IMR-90 (cell line): ENCODE measurements around the gene XPC. TPM values are rescaled to one million over a fixed set of nuclear protein-coding genes. Genes with fewer than 3 reads are reported as not detected.

Source experiments
- ATAC-seq: fragments of 200-7000 bp; cut with Tn5 transposase; 2 replicates; pipeline ENCODE4 v1.9.1; 2020; ENCODE audit warnings: low read depth, mild to moderate bottlenecking, moderate library complexity
- BruUV-seq: library from RNA; stranded (reverse); fragments of 400-500 nt; replicated peaks from 2 replicates; lab custom pipeline; 2021; lab: Mats Ljungman, UMichigan
- CTCF ChIA-PET: fragments of 300-600 bp; formaldehyde crosslinking; extraction: SDS; loops from one replicate; lab custom pipeline; 2021; ENCODE audit warnings: antibody characterized with exemption; lab: Yijun Ruan, JAX
- POLR2A ChIA-PET: fragments of 300-600 bp; sonication (Branson Sonifier 250); formaldehyde crosslinking; loops from one replicate; lab custom pipeline; 2022; ENCODE audit warnings: antibody characterized with exemption; ENCODE audit not compliant: unreplicated experiment; lab: Charles Lee
- DNase-seq: peaks from one replicate; pipeline ENCODE4 v3.0.0; 2013
- H2AFZ ChIP-seq: replicated peaks from 2 replicates; pipeline ENCODE3; 2013; ENCODE audit warnings: low read length, mild to moderate bottlenecking; ENCODE audit not compliant: poor library complexity
- H2AK5ac ChIP-seq: 2 replicates; pipeline ENCODE4 v1.6.1; 2013; ENCODE audit warnings: low read depth, low read length, inconsistent platforms
- H2AK9ac ChIP-seq: replicated peaks from 2 replicates; pipeline ENCODE3; 2013; ENCODE audit warnings: mild to moderate bottlenecking, low read depth, low read length, moderate library complexity; ENCODE audit not compliant: poor library complexity
- H2BK120ac ChIP-seq: 2 replicates; pipeline ENCODE4 v1.6.1; 2013; ENCODE audit warnings: low read depth, low read length, inconsistent platforms
- H2BK15ac ChIP-seq: 3 replicates; pipeline ENCODE4 v1.6.1; 2013; ENCODE audit warnings: low read depth, low read length, inconsistent platforms
- H2BK20ac ChIP-seq: 2 replicates; pipeline ENCODE4 v1.6.1; 2013; ENCODE audit warnings: low read depth, mild to moderate bottlenecking, inconsistent platforms, low read length, moderate library complexity
- H2BK5ac ChIP-seq: 2 replicates; pipeline ENCODE4 v1.6.1; 2013; ENCODE audit warnings: mild to moderate bottlenecking, low read depth, low read length, inconsistent platforms; ENCODE audit not compliant: poor library complexity, severe bottlenecking
- H3K14ac ChIP-seq: replicated peaks from 2 replicates; pipeline ENCODE4 v1.6.1; 2013; ENCODE audit warnings: low read depth, low read length, inconsistent platforms
- H3K18ac ChIP-seq: 2 replicates; pipeline ENCODE4 v1.6.1; 2013; ENCODE audit warnings: low read depth, low read length, control low read depth
- H3K23ac ChIP-seq: 2 replicates; pipeline ENCODE4 v1.6.1; 2013; ENCODE audit warnings: low read depth, low read length, inconsistent platforms
- H3K27ac ChIP-seq: 2 replicates; pipeline ENCODE4 v1.5.1; 2013; ENCODE audit warnings: mild to moderate bottlenecking, control low read depth, low read length; ENCODE audit not compliant: insufficient read depth
- H3K27me3 ChIP-seq: 2 replicates; pipeline ENCODE4 v1.6.1; 2013; ENCODE audit warnings: low read length; ENCODE audit not compliant: control insufficient read depth, insufficient read depth
- H3K36me3 ChIP-seq: 2 replicates; pipeline ENCODE4 v1.6.1; 2013; ENCODE audit warnings: low read length, mixed read lengths; ENCODE audit not compliant: control insufficient read depth, insufficient read depth
- H3K4ac ChIP-seq: 2 replicates; pipeline ENCODE4 v1.6.1; 2013; ENCODE audit warnings: low read depth, low read length, inconsistent platforms
- H3K4me1 ChIP-seq: 2 replicates; pipeline ENCODE4 v1.6.1; 2013; ENCODE audit warnings: low read length, mixed read lengths; ENCODE audit not compliant: control insufficient read depth, insufficient read depth
- H3K4me2 ChIP-seq: 2 replicates; pipeline ENCODE4 v1.6.1; 2013; ENCODE audit warnings: low read depth, mild to moderate bottlenecking, control low read depth, low read length, moderate library complexity
- H3K4me3 ChIP-seq: 2 replicates; pipeline ENCODE4 v1.5.1; 2013; ENCODE audit warnings: low read depth, mild to moderate bottlenecking, control low read depth, low read length, moderate library complexity; ENCODE audit not compliant: insufficient read depth
- H3K56ac ChIP-seq: 2 replicates; pipeline ENCODE4 v1.6.1; 2013; ENCODE audit warnings: low read length, inconsistent platforms; ENCODE audit not compliant: insufficient read depth; ENCODE audit errors: extremely low read depth
- H3K79me1 ChIP-seq, 2 experiments: 2 replicates each; pipeline ENCODE4 v1.6.1; 2013; ENCODE audit warnings: low read length in 2 of 2, inconsistent platforms in 1 of 2, low read depth in 1 of 2
- H3K9ac ChIP-seq: 2 replicates; pipeline ENCODE4 v1.6.1; 2013; ENCODE audit warnings: low read depth, low read length, control low read depth
- H3K9me1 ChIP-seq: 2 replicates; pipeline ENCODE4 v1.6.1; 2013; ENCODE audit warnings: low read length, inconsistent platforms; ENCODE audit not compliant: insufficient read depth
- H3K9me3 ChIP-seq: 2 replicates; pipeline ENCODE4 v1.6.1; 2013; ENCODE audit warnings: low read length; ENCODE audit not compliant: control insufficient read depth, insufficient read depth
- H4K20me1 ChIP-seq: 2 replicates; pipeline ENCODE4 v1.6.1; 2013; ENCODE audit warnings: low read length, inconsistent platforms; ENCODE audit not compliant: insufficient read depth
- H4K5ac ChIP-seq: 2 replicates; pipeline ENCODE4 v1.6.1; 2013; ENCODE audit warnings: mild to moderate bottlenecking, low read depth, low read length, control low read depth
- H4K8ac ChIP-seq, 2 experiments: 2 replicates each; pipeline ENCODE4 v1.6.1; 2013; ENCODE audit warnings: low read depth in 2 of 2, low read length in 2 of 2, control low read depth in 1 of 2, inconsistent platforms in 1 of 2
- H4K91ac ChIP-seq: 2 replicates; pipeline ENCODE4 v1.6.1; 2013; ENCODE audit warnings: low read depth, low read length, inconsistent platforms; ENCODE audit not compliant: insufficient read depth
- BHLHE40 ChIP-seq: fragments of 150-350 bp; IDR thresholded peaks from 2 replicates; pipeline ENCODE4 v1.6.1; 2016; ENCODE audit warnings: mild to moderate bottlenecking, low read depth, low read length
- MAZ ChIP-seq: IDR thresholded peaks from 2 replicates; pipeline ENCODE4 v1.6.1; 2012; ENCODE audit warnings: low read depth, mild to moderate bottlenecking, low read length, improper control_type of control experiment, moderate library complexity, borderline replicate concordance
- WGBS, 2 experiments: methylation state at CpG; one replicate each; pipeline versions ENCODE4 v1.1.5 to v1.1.7; 2013; ENCODE audit warnings: missing lambda C conversion rate in 2 of 2; ENCODE audit not compliant: insufficient read length in 1 of 2; ENCODE audit errors: extremely low coverage in 2 of 2; 5-methylcytosine and 5-hydroxymethylcytosine counted together
- dilution Hi-C: fragments of 300-500 bp; cut with HindIII; formaldehyde crosslinking; loops from one replicate; pipeline ENCODE4 v1.14.3; 2018; ENCODE audit warnings: low sequenced_read_pairs; ENCODE audit not compliant: unreplicated experiment
- in situ Hi-C: fragments of 300-500 bp; cut with MboI; formaldehyde crosslinking; loops from 3 replicates; pipeline ENCODE4 v1.14.3; 2019; ENCODE audit warnings: low sequenced_read_pairs, inconsistent platforms, mixed read lengths
- intact Hi-C: fragments of 100-400 bp; cut with micrococcal nuclease; formaldehyde crosslinking; loops from 2 replicates; pipeline ENCODE4 v1.10.0; 2022
- polyA plus RNA-seq, 3 experiments: library from polyadenylated mRNA; depleted of rRNA; stranded (reverse); fragments of >200 nt; gene quantifications; 2 replicates each; pipeline ENCODE4 v1.2.3, GENCODE V29; 2012; ENCODE audit warnings: low replicate concordance in 1 of 3
- total RNA-seq: library from RNA; depleted of rRNA; stranded (reverse); fragments of >200 nt; gene quantifications from 2 replicates; pipeline ENCODE4 v1.2.3, GENCODE V29; 2012

The XPC gene
- total and polyA plus RNA-seq, 2 of the 4 experiments (the other 2 are of a cell fraction), result 30.9 to 48.8 TPM

- H2BK15ac ChIP-seq, result peak overlapping the region; percentile 58; the same call in 1 of the 3 replicates
- ChIA-PET CTCF (no interaction called here), POLR2A (no interaction called here)
- no CpG with 5 or more reads among the region's 4 CpGs for WGBS, 2 experiments
- no peak overlapping the region for H2AK5ac ChIP-seq
- H3K4me1 ChIP-seq, result peaks cover 20% of the 10 kb centered on the region
- no peak overlapping the region for H2AK9ac ChIP-seq
- H2BK5ac ChIP-seq, result no peak overlapping the region
- H3K9me3 ChIP-seq, result no peaks in the 10 kb centered on the region
- DNase-seq (no peak), ATAC-seq (no peak)
- intact Hi-C loops, result no loop called here
- H4K20me1 ChIP-seq, result no peaks in the 10 kb centered on the region
- H3K9ac ChIP-seq, result no peak overlapping the region
- H3K18ac ChIP-seq, result no peak overlapping the region; the same call in 1 of the 2 replicates
- H2BK20ac ChIP-seq, result no peak overlapping the region; the same call in 1 of the 2 replicates
- H3K56ac ChIP-seq, result no peak overlapping the region
- no TSS peak for BruUV-seq
- in situ Hi-C loops, result no loop called here
- H4K5ac ChIP-seq, result no peak overlapping the region; the same call in 1 of the 2 replicates
- no peaks in the 10 kb centered on the region for H3K36me3 ChIP-seq
- H3K79me1 ChIP-seq, result no peaks in the 10 kb centered on the region
- peak overlapping the region; percentile 50 for H3K4ac ChIP-seq
- peak overlapping the region; percentile 23; the same call in 1 of the 2 replicates for H4K91ac ChIP-seq
- H3K27ac ChIP-seq, result no peak overlapping the region
- no peak overlapping the region for H4K8ac ChIP-seq
- no peak overlapping the region for H3K4me3 ChIP-seq
- no peak overlapping the region for H2AFZ ChIP-seq
- peaks cover 20% of the 10 kb centered on the region for H3K9me1 ChIP-seq
- H3K4me2 ChIP-seq, result no peak overlapping the region
- dilution Hi-C loops, result no loop called here
- H3K14ac ChIP-seq, result no peak overlapping the region
- H3K23ac ChIP-seq, result no peak overlapping the region
- H2BK120ac ChIP-seq, result peak overlapping the region; percentile 59
- no peaks in the 10 kb centered on the region for H3K27me3 ChIP-seq
- TF ChIP-seq MAZ (no peak), BHLHE40 (no peak)
These were observed 36.4 kb upstream of the XPC start for GRCh38 chr3:14214764-14215163.
